H1 (cell line): ENCODE data around the gene CHCHD6.

Experiments used
- CEBPB ChIP-seq: IDR thresholded peaks from 2 replicates; pipeline ENCODE4 v1.6.1; 2012; ENCODE audit warnings: low read depth, low read length
- EZH2 ChIP-seq: fragments of 200-600 bp; sonication (generic); IDR thresholded peaks from 2 replicates; pipeline ENCODE4 v1.7.1; 2012; ENCODE audit warnings: low read depth, mild to moderate bottlenecking, moderate library complexity, low read length, inconsistent platforms; ENCODE audit not compliant: severe bottlenecking
- JUN ChIP-seq: IDR thresholded peaks from 2 replicates; pipeline ENCODE4 v1.6.1; 2011; ENCODE audit warnings: low read depth, mild to moderate bottlenecking, improper control_type of control experiment, low read length
- KDM1A ChIP-seq: fragments of 200-600, 300-600 bp; sonication (generic); IDR thresholded peaks from 2 replicates; pipeline ENCODE4 v1.7.1; 2016; ENCODE audit warnings: mild to moderate bottlenecking, low read length, borderline replicate concordance
- MAFK ChIP-seq: IDR thresholded peaks from 2 replicates; pipeline ENCODE4 v1.6.1; 2012; ENCODE audit warnings: low read depth, mild to moderate bottlenecking, improper control_type of control experiment, low read length
- NRF1 ChIP-seq: IDR thresholded peaks from 2 replicates; pipeline ENCODE4 v1.6.1; 2011; ENCODE audit warnings: mild to moderate bottlenecking, low read depth, low read length, improper control_type of control experiment
- POLR2A ChIP-seq, 2 experiments: IDR thresholded peaks; 1 replicate in 1 of 2; 2 replicates in 1 of 2; pipeline ENCODE4 v1.6.1; 2011; ENCODE audit warnings: low read depth in 2 of 2, low read length in 2 of 2, mild to moderate bottlenecking in 2 of 2; ENCODE audit errors: control extremely low read depth in 1 of 2
- SAP30 ChIP-seq: fragments of 300-600 bp; sonication (generic); IDR thresholded peaks from 2 replicates; pipeline ENCODE4 v1.7.1; 2012; ENCODE audit warnings: low read length, moderate library complexity, mild to moderate bottlenecking, inconsistent platforms; ENCODE audit not compliant: insufficient read depth, insufficient replicate concordance
- SIN3A ChIP-seq, 2 experiments: IDR thresholded peaks in 1 of 2; conservative IDR thresholded peaks in 1 of 2; 2 replicates each; pipeline ENCODE4 v1.6.1; 2011 to 2012; ENCODE audit warnings: low read length in 2 of 2, improper control_type of control experiment in 1 of 2, low read depth in 1 of 2, mild to moderate bottlenecking in 1 of 2
- SIX5 ChIP-seq: IDR thresholded peaks from 2 replicates; pipeline ENCODE4 v1.6.1; 2011; ENCODE audit warnings: mild to moderate bottlenecking, low read depth, low read length
- YY1 ChIP-seq: IDR thresholded peaks from 2 replicates; pipeline ENCODE4 v1.6.1; 2011; ENCODE audit warnings: low read depth, mild to moderate bottlenecking, low read length
- TF ChIP-seq, protein P1 (sequence below), 3 experiments: IDR thresholded peaks; 1 replicate in 2 of 3; 2 replicates in 1 of 3; pipeline versions ENCODE4 v1.5.1 to v1.6.1; 2011; ENCODE audit warnings: low read length in 3 of 3, mild to moderate bottlenecking in 3 of 3, inconsistent platforms in 2 of 3, low read depth in 1 of 3, moderate library complexity in 1 of 3; ENCODE audit not compliant: insufficient read depth in 1 of 3; ENCODE audit errors: control extremely low read depth in 1 of 3

DNA sequence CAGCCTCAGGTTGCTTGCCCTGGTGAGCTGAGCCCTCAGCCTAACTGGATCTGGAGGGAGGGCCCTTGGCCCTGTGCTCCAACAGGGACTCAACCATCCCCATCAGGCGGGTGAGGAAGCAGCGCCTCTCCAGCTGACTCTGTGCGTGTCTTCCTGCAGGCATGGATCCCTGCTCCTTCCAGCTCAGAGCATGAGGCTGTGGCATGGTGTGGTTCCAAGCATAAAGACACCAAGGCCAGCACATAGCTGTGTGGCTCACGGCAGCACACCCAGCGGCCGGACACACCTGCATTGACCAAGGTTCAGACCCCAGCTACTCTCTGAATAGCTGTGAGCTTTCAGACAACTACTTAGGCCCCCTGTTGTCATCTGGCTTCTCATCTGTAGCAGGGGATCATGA, 147.9 kb downstream of the CHCHD6 start:
- TF ChIP-seq, protein P1, sequence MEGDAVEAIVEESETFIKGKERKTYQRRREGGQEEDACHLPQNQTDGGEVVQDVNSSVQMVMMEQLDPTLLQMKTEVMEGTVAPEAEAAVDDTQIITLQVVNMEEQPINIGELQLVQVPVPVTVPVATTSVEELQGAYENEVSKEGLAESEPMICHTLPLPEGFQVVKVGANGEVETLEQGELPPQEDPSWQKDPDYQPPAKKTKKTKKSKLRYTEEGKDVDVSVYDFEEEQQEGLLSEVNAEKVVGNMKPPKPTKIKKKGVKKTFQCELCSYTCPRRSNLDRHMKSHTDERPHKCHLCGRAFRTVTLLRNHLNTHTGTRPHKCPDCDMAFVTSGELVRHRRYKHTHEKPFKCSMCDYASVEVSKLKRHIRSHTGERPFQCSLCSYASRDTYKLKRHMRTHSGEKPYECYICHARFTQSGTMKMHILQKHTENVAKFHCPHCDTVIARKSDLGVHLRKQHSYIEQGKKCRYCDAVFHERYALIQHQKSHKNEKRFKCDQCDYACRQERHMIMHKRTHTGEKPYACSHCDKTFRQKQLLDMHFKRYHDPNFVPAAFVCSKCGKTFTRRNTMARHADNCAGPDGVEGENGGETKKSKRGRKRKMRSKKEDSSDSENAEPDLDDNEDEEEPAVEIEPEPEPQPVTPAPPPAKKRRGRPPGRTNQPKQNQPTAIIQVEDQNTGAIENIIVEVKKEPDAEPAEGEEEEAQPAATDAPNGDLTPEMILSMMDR (IDR thresholded peaks at IDR 0.05; ENCODE audit: control extremely low read depth in 1 of 3, insufficient read depth in 1 of 3, low read depth in 1 of 3, low read length in 3 of 3) = no peak
- TF ChIP-seq KDM1A (no peak), JUN (no peak), CEBPB (no peak), YY1 (no peak), EZH2 (no peak), SAP30 (no peak), POLR2A (IDR thresholded peaks at IDR 0.05; ENCODE audit: control extremely low read depth in 1 of 2, low read depth in 2 of 2, low read length in 2 of 2) (no peak), SIX5 (no peak), NRF1 (no peak), SIN3A (conservative IDR thresholded peaks at IDR 0.05 in 1 of 2, IDR thresholded peaks at IDR 0.05 in 1 of 2; ENCODE audit: low read depth in 1 of 2, low read length in 2 of 2) (no peak), MAFK (no peak)
